HEK293 (cell line): Measurements from ENCODE around the gene SUCNR1.

Experiments used
- CTCF ChIA-PET: fragments of 350-600 bp; formaldehyde crosslinking; extraction: SDS; loops from one replicate; lab custom pipeline; 2021; ENCODE audit warnings: antibody characterized with exemption; lab: Yijun Ruan, JAX
- POLR2A ChIA-PET: fragments of 300-600 bp; formaldehyde crosslinking; extraction: SDS; loops from one replicate; lab custom pipeline; 2020; ENCODE audit warnings: antibody characterized with exemption, inconsistent platforms; lab: Yijun Ruan, JAX
- H3K27ac ChIP-seq: fragments of 200-500 bp; sonication (Bioruptor generic); 2 replicates; pipeline ENCODE4 v1.5.1; 2014; ENCODE audit warnings: low read depth, low read length, control low read depth, inconsistent platforms; ENCODE audit errors: extremely low read depth
- H3K36me3 ChIP-seq, 2 experiments: fragments of 200-500 bp in 1 of 2; sonication (Bioruptor generic) in 1 of 2; 1 replicate in 1 of 2; 2 replicates in 1 of 2; pipeline ENCODE4 v1.5.1; 2014 to 2017; ENCODE audit warnings: inconsistent platforms in 2 of 2, low read length in 2 of 2; ENCODE audit not compliant: control insufficient read depth in 2 of 2, insufficient read depth in 1 of 2
- H3K4me1 ChIP-seq: fragments of 200-500 bp; sonication (Bioruptor generic); 2 replicates; pipeline ENCODE4 v1.5.1; 2014; ENCODE audit warnings: mild to moderate bottlenecking, low read length, inconsistent platforms; ENCODE audit not compliant: control insufficient read depth, insufficient read depth
- H3K4me3 ChIP-seq: 2 replicates; pipeline ENCODE4 v1.5.1; 2011; ENCODE audit warnings: low read depth, mild to moderate bottlenecking, control low read depth, low read length, moderate library complexity
- H3K9me3 ChIP-seq: fragments of 200-500 bp; sonication (Bioruptor generic); 2 replicates; pipeline ENCODE4 v1.5.1; 2014; ENCODE audit warnings: low read depth, low read length, inconsistent platforms; ENCODE audit not compliant: control insufficient read depth, insufficient read depth
- GLIS1 ChIP-seq: fragments of 450-650 bp; formaldehyde crosslinking; IDR thresholded peaks from 2 replicates; pipeline ENCODE4 v1.5.1; 2016; ENCODE audit warnings: missing biosample characterization, missing genetic modification characterization
- KLF10 ChIP-seq: fragments of 450-650 bp; IDR thresholded peaks from 2 replicates; pipeline ENCODE4 v1.5.1; 2018; ENCODE audit warnings: missing biosample characterization, mild to moderate bottlenecking, missing genetic modification characterization
- SCRT2 ChIP-seq: fragments of 450-650 bp; formaldehyde crosslinking; IDR thresholded peaks from 2 replicates; pipeline ENCODE4 v1.5.1; 2016; ENCODE audit warnings: missing biosample characterization, missing genetic modification characterization
- SP2 ChIP-seq: fragments of 450-650 bp; formaldehyde crosslinking; IDR thresholded peaks from 2 replicates; pipeline ENCODE4 v1.5.1; 2016; ENCODE audit warnings: missing biosample characterization, missing genetic modification characterization
- TRIM28 ChIP-seq: IDR thresholded peaks from 2 replicates; pipeline ENCODE4 v1.6.1; 2011; ENCODE audit warnings: low read length, control low read depth, borderline replicate concordance
- ZBTB7A ChIP-seq: fragments of 450-650 bp; formaldehyde crosslinking; IDR thresholded peaks from 2 replicates; pipeline ENCODE4 v1.5.1; 2016; ENCODE audit warnings: low read depth, missing biosample characterization, missing genetic modification characterization
- ZNF140 ChIP-seq: fragments of 450-650 bp; formaldehyde crosslinking; IDR thresholded peaks from 2 replicates; pipeline ENCODE4 v1.5.1; 2016; ENCODE audit warnings: missing biosample characterization, missing genetic modification characterization
- ZNF169 ChIP-seq: fragments of 450-650 bp; formaldehyde crosslinking; IDR thresholded peaks from 2 replicates; pipeline ENCODE4 v1.5.1; 2016; ENCODE audit warnings: missing biosample characterization, missing genetic modification characterization
- ZNF211 ChIP-seq: fragments of 450-650 bp; formaldehyde crosslinking; IDR thresholded peaks from 2 replicates; pipeline ENCODE4 v1.5.1; 2016; ENCODE audit warnings: low read depth, missing biosample characterization, missing genetic modification characterization
- ZNF341 ChIP-seq: fragments of 450-650 bp; formaldehyde crosslinking; IDR thresholded peaks from 2 replicates; pipeline ENCODE4; 2016; ENCODE audit warnings: low read depth, missing biosample characterization, missing genetic modification characterization
- ZNF501 ChIP-seq: fragments of 450-650 bp; formaldehyde crosslinking; IDR thresholded peaks from 2 replicates; pipeline ENCODE4 v1.5.1; 2016; ENCODE audit warnings: missing biosample characterization, missing genetic modification characterization
- ZNF510 ChIP-seq: fragments of 450-650 bp; formaldehyde crosslinking; IDR thresholded peaks from 2 replicates; pipeline ENCODE4 v1.5.1; 2018; ENCODE audit warnings: mild to moderate bottlenecking, missing genetic modification characterization, missing biosample characterization; ENCODE audit not compliant: insufficient replicate concordance
- ZNF596 ChIP-seq: fragments of 450-650 bp; IDR thresholded peaks from 2 replicates; pipeline ENCODE4 v1.5.0; 2018; ENCODE audit warnings: missing biosample characterization, mild to moderate bottlenecking, missing genetic modification characterization, moderate library complexity
- ZNF660 ChIP-seq: fragments of 450-650 bp; IDR thresholded peaks from 2 replicates; pipeline ENCODE4 v1.5.1; 2018; ENCODE audit warnings: missing biosample characterization, mild to moderate bottlenecking, missing genetic modification characterization
- ZNF791 ChIP-seq: fragments of 450-650 bp; formaldehyde crosslinking; IDR thresholded peaks from 2 replicates; pipeline ENCODE4 v1.5.1; 2016; ENCODE audit warnings: missing biosample characterization, missing genetic modification characterization
- ZXDB ChIP-seq: fragments of 450-650 bp; formaldehyde crosslinking; IDR thresholded peaks from 2 replicates; pipeline ENCODE4 v1.5.1; 2016; ENCODE audit warnings: missing biosample characterization, missing genetic modification characterization
- TF ChIP-seq, protein P1 (sequence below): fragments of 450-650 bp; formaldehyde crosslinking; IDR thresholded peaks from 2 replicates; pipeline ENCODE4 v1.5.1; 2017; ENCODE audit warnings: missing biosample characterization, missing genetic modification characterization
- TF ChIP-seq, protein P2 (sequence below): fragments of 450-650 bp; formaldehyde crosslinking; IDR thresholded peaks from 2 replicates; pipeline ENCODE4 v1.5.1; 2016; ENCODE audit warnings: missing biosample characterization, missing genetic modification characterization
- TF ChIP-seq, protein P3 (sequence below): fragments of 450-650 bp; formaldehyde crosslinking; conservative IDR thresholded peaks from 2 replicates; pipeline ENCODE4 v1.5.1; 2016; ENCODE audit warnings: low read depth, missing biosample characterization, missing genetic modification characterization
- TF ChIP-seq, protein P4 (sequence below): fragments of 450-650 bp; formaldehyde crosslinking; IDR thresholded peaks from 2 replicates; pipeline ENCODE4 v1.5.1; 2016; ENCODE audit warnings: missing biosample characterization, missing genetic modification characterization

Gene SUCNR1

GRCh38 chr3:151835751-151836525, 37.5 kb upstream of the SUCNR1 start:
- ChIA-PET POLR2A (no interaction called here), CTCF (interaction anchor here (1.7 to 4.4 kb wide), 3 partner anchors 368 to 608 kb away, joined by 8 to 48 read pairs (median 19); no protein-coding TSS in a partner anchor)
- H3K9me3 ChIP-seq, result no peaks in the 10 kb centered on the region
- H3K27ac ChIP-seq, result no peak overlapping the region
- no peak overlapping the region for H3K4me3 ChIP-seq
- no peaks in the 10 kb centered on the region for H3K36me3 ChIP-seq
- TF ChIP-seq ZNF791 (tag by site-specific recombination) (no peak), ZNF660 (tag by site-specific recombination) (no peak), ZNF341 (tag by site-specific recombination) (no peak), TRIM28 (no peak), ZNF510 (no peak), SCRT2 (tag by site-specific recombination) (no peak), KLF10 (tag by site-specific recombination) (no peak), ZNF501 (tag by site-specific recombination) (no peak), SP2 (no peak), ZNF140 (tag by site-specific recombination) (no peak), ZBTB7A (tag by site-specific recombination) (no peak), ZNF596 (tag by site-specific recombination) (no peak)
- TF ChIP-seq, protein P1, sequence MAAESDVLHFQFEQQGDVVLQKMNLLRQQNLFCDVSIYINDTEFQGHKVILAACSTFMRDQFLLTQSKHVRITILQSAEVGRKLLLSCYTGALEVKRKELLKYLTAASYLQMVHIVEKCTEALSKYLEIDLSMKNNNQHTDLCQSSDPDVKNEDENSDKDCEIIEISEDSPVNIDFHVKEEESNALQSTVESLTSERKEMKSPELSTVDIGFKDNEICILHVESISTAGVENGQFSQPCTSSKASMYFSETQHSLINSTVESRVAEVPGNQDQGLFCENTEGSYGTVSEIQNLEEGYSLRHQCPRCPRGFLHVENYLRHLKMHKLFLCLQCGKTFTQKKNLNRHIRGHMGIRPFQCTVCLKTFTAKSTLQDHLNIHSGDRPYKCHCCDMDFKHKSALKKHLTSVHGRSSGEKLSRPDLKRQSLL (tag by site-specific recombination), result no peak
- TF ChIP-seq, protein P2, sequence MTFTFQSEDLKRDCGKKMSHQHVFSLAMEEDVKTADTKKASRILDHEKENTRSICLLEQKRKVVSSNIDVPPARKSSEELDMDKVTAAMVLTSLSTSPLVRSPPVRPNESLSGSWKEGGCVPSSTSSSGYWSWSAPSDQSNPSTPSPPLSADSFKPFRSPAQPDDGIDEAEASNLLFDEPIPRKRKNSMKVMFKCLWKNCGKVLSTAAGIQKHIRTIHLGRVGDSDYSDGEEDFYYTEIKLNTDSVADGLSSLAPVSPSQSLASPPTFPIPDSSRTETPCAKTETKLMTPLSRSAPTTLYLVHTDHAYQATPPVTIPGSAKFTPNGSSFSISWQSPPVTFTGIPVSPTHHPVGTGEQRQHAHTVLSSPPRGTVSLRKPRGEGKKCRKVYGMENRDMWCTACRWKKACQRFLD, result no peak
- TF ChIP-seq, protein P3, sequence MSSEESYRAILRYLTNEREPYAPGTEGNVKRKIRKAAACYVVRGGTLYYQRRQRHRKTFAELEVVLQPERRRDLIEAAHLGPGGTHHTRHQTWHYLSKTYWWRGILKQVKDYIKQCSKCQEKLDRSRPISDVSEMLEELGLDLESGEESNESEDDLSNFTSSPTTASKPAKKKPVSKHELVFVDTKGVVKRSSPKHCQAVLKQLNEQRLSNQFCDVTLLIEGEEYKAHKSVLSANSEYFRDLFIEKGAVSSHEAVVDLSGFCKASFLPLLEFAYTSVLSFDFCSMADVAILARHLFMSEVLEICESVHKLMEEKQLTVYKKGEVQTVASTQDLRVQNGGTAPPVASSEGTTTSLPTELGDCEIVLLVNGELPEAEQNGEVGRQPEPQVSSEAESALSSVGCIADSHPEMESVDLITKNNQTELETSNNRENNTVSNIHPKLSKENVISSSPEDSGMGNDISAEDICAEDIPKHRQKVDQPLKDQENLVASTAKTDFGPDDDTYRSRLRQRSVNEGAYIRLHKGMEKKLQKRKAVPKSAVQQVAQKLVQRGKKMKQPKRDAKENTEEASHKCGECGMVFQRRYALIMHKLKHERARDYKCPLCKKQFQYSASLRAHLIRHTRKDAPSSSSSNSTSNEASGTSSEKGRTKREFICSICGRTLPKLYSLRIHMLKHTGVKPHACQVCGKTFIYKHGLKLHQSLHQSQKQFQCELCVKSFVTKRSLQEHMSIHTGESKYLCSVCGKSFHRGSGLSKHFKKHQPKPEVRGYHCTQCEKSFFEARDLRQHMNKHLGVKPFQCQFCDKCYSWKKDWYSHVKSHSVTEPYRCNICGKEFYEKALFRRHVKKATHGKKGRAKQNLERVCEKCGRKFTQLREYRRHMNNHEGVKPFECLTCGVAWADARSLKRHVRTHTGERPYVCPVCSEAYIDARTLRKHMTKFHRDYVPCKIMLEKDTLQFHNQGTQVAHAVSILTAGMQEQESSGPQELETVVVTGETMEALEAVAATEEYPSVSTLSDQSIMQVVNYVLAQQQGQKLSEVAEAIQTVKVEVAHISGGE (tag by site-specific recombination), result no peak
- H3K4me1 ChIP-seq, result no peaks in the 10 kb centered on the region

- Histone ChIP-seq H3K4me1 (no peaks in the 10 kb centered on the region), H3K4me3 (no peak overlapping the region), H3K27ac (no peak overlapping the region), H3K36me3 (no peaks in the 10 kb centered on the region), H3K9me3 (no peaks in the 10 kb centered on the region)
- ChIA-PET CTCF (interaction anchor here (1.7 to 4.4 kb wide), 3 partner anchors 369 to 609 kb away, joined by 8 to 48 read pairs (median 19); no protein-coding TSS in a partner anchor), POLR2A (interaction anchor here (0.6 kb wide), 1 partner anchor 377 kb away, joined by 3 read pairs; no protein-coding TSS in a partner anchor)
- TF ChIP-seq ZNF169 (tag by site-specific recombination), result no peak
- TF ChIP-seq, protein P4, sequence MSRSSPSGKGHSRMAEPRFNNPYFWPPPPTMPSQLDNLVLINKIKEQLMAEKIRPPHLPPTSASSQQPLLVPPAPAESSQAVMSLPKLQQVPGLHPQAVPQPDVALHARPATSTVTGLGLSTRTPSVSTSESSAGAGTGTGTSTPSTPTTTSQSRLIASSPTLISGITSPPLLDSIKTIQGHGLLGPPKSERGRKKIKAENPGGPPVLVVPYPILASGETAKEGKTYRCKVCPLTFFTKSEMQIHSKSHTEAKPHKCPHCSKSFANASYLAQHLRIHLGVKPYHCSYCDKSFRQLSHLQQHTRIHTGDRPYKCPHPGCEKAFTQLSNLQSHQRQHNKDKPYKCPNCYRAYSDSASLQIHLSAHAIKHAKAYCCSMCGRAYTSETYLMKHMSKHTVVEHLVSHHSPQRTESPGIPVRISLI (tag by site-specific recombination), result no peak
- TF ChIP-seq ZNF211 (tag by site-specific recombination), result no peak
- TF ChIP-seq ZXDB (tag by site-specific recombination), result no peak
- peak; percentile 67 for TF ChIP-seq GLIS1 (tag by site-specific recombination)
- TF ChIP-seq, protein P2, result no peak
Measured at GRCh38 chr3:151837057-151837456, 36.4 kb upstream of the SUCNR1 start.
